ENCODE results near the gene TMEM167B.
"Not testable (repeated sequence)": the region's sequence is repeated elsewhere in the genome, so short reads cannot be mapped to it uniquely, and the experiment has no call there.

Gene TMEM167B

DNA sequence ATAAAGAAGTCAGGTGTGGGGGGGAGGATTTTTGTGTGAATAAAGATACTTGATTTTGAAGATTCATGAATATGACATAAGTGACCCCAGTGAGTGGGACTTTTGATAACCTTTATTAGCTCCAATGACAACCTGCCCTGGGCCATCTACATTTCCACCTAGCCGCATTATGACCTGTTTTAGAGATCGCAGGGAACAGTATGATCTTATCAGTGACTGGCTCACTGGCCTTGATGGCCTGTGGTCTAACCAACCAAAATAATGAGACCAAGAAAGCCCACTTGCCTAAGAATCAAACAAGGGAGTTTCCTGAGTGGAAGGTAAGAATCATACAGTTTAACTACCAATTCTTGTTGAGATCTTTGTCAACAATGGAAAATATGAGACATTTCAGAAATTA lies 25.1 kb downstream of the TMEM167B start:
- no peak for DNase-seq

DNA sequence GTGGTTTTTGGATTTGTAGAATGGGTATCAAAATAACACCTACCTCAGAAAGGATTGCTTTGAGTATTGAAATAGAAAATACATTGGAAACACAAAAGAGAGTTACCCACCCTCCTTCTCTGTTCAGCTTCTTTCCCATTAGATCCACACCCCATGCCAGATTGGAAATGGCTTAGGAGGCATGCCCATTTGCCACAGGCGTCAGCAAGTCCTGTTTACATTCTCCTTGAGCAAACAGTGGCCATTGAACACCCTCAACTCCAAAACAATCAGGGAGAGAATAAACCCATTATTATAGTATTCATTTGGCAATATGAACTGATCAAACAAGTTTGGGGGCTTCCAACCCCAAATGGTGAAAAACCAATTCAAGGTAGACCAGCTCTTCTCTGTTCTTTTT lies 25.7 kb downstream of the TMEM167B start:
- no peak for DNase-seq

DNA sequence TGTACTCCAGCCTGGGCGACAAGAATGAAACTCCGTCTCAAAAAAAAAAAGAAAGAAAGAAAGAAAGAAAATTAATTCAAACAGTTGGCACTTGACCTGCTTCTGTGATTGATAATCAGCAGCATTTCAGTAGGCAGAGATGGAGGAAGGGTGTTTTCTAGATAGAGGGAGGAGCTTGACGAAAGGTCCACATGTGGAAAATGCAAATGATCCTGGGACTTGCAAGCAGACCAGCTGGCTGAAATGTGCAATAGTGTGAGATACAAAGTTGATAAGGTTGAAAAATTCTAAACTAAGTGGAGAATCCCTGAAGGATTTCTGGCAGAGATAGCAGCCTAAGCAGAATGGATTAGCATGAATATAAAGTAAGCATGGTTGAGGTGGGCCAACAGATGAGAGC lies 27.5 kb downstream of the TMEM167B start:
- DNase-seq = no peak

DNA sequence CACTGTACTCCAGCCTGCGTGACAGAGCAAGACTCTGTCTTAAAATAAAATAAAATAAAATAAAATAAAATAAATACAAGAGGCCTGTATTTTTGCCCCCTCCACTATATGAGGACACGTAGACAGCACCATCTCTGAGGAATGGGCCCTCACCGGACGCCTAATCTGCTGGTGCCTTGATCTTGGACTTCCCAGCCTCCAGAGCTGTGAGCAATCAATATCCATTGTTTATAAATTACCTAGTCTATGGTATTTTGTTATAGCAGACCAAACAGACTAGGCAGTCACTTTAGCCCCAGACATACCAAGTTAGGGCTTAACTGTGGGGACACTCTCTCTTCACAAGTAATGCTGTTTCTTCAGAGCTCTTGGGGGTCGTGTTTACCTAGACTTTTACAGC lies 29.8 kb downstream of the TMEM167B start:
- DNase-seq = no peak

DNA sequence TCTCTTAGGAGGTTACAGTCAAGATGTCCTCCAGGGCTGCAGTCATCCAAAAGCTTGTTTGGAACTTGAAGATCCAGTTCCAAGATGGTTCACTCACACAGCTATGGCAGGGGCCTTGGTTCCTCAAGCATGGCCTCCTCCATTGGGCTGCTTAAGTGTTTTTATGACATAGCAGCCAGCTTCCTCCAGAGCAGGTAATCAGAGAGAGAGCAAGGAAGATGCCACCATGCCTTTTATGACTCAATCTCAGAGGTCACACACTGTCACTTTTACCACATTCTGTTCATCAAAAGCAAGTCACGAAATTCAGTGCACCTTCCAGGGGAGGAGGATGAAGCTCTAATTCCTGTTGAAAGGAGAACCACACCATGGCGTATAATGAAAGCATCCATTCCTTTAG lies 40.5 kb downstream of the TMEM167B start:
- no peak for DNase-seq

DNA sequence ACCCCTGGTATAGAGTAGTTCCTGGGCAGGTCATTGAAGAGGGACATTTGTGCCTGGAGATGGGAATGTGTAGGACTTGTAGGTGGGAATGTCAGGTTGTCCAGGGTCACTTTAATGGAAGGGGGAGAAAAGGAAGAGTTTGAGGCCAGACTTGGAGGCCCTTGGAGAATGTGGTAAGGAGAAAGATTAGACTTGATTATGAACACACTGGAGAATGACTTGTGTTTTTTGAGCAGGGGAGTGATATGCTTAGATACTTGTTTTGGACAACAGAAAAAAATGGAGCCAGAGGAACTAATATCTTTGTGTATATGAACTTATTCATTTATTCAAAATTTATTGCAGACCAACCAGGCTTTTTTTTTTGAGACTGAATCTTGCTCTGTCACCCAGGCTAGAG lies 41.2 kb downstream of the TMEM167B start:
- no peak for DNase-seq

DNA sequence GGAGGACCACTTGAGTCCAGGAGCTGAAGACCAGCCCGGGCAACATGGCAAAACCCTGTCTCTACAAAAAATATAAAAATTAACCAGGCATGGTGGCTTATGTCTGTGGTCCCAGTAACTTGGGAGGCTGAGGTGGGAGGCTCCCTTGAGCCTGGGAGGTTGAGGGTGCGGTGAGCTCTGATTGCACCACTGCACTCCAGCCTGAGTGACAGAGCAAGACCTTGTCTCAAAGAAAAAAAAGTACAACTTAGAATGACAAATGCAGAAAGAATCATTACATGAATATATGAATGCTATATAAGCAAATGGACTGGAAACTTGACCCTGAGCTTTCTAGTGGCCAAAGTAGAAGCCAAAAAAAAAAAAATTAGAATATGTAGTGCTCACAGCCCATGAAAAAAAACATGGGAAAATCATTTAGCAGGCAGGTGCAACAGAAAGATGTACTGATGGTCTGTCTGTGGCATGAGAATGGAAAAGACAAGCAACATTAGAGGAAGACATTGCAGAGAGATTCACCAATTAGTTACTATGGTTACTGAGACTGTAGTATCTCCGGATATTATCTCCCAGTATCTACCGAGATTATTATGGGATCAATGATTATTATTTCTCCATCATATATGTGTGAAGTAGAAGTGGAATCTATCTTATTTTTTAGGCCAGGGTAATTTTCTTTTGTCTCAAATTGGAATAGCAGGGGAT lies 42.6 kb downstream of the TMEM167B start:
- DNase-seq = no peak

DNA sequence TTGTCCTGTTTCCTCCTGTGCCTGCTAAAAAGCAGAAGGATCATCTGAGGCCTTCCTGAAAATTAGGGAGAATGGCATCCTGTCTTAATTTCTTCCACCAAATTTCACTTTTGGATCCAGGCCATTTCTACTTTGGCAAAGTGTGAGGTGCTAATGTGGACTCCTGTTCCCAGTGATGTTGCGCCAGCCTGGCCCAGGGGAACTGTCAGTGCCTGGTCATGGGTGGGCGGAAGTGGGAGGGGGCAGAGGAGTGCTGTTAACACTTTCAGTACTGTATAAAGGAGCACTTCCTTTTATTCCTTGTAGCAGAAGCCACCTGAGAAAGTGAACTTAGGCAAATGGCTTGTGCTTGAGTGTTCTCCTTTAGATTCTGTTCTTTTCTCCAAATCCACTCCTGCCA lies 43.3 kb downstream of the TMEM167B start:
- DNase-seq = no peak

DNA sequence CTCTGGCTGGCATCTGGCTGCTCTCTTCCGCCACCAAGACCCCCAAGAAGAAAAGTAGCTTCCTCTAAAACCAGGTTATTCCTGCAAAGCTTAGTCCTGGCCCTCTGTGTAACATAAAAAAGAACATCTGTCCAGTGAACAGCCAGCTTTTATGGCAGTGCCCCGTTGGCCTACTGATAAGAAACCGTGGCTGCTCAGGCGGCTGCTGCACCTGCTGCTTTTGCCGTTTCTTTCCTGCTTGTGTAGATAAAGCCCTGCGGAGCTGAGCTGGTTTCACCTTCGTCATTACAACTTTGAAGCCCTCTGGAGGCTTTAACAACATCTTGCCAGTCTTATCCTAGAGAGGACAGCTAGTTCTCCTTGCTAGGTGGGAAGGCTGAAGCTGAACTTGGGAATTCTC lies 43.9 kb downstream of the TMEM167B start:
- DNase-seq = no peak

DNA sequence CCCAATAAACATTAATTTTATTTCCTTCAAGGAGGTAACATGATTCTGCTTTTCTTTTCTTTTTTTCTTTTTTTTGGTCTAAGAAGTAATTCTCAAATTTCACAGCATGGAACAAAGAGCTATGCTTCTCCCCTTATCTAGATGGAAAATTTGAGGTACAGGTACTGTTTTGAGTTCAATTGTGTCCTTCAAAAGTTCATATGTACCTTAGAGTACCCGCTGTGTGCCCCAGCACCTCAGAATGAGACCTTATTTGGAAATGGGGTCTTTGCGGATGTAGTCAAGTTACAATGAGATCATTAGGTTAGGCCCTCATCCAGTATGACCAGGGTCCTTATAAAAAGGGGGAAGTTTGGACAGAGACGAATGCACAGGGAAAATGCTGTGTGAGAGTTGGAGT lies 45.4 kb downstream of the TMEM167B start:
- no peak for DNase-seq

DNA sequence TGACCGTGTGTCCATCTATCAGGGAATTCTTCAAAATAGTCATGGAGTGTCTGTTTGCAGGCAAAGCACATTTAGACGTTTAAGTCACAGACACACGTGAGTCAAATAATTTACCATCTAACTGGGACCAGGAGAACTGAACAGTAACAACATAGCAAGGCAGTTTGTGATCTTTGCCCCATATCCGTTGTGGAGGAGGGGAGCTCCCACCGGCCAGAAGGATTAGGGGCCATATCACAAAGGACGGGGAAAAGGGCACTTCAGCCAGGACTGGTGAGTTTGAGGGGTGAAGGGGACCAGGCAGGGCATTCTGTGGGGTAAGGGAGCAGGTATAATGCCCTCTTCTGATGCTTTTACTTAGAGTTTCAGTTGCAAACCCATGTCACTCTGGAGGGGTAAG lies 46.2 kb downstream of the TMEM167B start:
- no peak for DNase-seq

DNA sequence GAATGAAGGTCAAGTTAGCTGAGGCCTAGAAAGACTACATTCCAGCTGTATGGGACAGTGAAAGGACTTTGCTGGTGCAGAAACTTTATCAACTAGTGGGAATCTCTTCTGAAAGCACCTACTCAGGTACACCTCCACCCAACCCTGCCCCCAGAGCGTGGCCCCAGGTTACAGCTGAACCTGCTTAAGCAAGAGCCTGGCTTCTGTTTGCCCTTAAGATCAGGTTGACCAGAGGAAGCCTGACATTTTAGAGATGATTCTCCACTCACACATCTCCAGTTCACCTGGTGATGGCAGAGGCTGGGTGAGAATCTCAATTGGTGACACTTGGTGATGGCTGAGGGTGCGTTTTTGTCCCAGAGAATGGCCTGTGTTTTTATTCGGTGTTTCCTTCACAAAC lies 47.4 kb downstream of the TMEM167B start:
- no peak for DNase-seq

DNA sequence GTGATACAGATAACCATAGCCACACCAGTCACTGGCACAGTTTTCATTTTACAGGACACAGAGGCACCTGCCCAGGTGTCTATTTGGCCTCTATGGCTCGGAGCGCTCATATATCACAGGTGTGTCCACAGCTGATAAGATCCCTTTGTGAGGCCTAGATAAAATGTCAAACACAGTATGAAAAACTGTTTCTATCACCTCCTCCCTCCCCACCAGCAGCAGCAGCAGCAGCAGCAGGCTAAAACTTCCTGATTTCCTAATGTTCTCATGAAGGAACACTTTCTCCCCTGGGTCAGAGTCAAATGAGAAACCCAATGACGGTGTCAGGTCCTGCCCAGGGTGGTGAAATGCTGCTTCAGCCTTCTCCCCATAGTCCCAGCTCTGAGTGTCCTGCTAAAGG lies 47.8 kb downstream of the TMEM167B start:
- no peak for DNase-seq

DNA sequence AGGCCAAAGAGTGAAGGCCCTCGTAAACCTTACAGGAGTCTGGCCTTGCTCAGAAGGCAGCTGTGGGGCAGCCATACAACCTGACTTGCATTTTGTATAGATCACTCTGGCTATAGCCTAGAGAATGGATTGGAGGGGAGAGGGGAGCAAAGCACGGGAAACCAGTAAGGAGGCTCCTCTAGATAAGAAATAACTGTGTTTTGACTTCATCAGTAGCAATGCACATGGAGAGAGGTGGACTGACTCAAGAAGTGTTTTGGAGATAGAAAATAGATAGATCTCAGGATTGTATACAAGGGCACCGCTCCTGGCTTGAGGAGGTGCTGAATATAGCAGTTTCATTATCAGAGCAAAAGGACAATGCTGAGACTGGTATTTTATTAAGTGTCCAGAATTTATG lies 49.8 kb downstream of the TMEM167B start:
- no peak for DNase-seq

DNA sequence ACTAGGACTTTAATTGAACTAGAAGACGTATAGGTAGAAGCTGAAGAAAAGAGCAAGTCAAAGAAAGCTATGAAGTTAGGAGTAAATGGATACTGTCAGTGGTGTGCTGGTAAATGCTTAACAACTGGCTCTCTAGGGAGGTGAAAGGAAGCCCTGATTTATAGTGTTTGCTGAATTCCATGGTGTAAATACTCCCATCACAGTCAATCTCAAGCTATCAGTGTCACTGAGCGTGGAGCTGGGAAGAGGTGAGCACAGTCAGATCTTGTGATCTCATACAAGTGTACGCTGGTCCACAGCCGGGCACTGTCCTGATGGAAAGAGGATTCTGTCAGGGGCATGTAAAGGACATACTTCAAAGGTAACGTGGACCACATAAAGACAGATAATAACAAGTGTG lies 51.7 kb downstream of the TMEM167B start:
- DNase-seq = no peak

DNA sequence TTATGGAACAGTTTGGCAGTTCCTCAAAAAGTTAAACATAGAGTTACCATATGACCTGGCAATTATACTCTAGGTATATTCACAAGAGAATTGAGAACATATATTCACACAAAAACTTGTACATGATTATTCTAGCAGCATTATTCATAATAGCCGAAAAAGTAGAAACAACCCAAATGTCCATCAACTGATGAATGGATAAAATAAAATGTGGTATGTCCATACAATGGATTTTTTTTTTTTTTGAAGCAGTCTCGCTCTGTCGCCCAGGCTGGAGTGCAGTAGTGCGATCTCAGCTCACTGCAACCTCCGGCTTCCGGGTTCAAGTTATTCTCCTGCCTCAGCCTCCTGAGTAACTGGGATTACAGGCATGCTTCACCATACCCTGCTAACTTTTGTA lies 52.2 kb downstream of the TMEM167B start:
- DNase-seq = not testable (repeated sequence)

All from GDM1 (cell line).